ENCODE data around the gene ADAM12.

Gene ADAM12

DNA sequence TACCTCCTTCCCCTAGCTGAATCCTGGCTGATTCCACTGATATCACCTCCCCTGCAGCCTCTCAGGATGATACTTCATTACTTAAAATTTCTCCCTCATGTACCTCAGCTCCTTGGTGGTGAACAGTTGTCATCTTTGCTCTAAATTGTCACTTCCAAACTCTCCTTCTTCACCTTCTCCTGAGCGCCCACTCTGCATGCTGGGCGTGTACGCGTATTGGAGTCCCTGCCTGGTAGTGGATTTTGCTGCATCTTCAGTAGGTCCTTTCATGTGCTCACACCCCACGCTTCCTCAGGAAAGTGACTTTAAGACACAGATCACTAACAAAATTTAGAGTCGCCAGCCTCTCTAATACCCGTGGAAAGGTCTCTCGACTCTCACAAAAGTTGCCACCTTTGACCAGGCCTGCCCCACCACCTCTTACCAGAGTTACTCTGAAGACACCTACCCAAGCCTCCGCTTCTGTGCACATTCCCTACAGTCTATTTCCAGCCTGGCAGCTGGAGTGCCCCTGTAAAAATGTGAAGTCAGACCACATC lies 255.1 kb downstream of the ADAM12 start:
- no peak for DNase-seq

DNA sequence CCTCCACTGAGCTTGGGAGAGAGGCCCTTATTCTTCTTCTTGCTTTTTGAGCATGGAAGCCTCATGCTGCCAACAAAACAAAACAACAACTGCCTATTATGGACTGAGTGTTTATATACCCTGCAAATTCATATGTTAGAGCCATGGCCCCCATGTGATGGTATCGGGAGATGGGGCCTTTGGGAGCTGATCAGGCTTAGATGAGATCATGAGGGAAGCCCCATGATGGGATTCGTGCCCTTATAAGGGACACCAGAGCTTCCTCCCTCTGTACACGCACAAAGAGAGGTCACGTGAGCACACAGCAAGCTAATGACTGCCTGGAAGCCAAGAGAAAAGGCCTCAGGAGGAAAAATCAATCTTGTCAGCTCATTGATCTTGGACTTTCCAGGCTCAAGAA lies 256.9 kb downstream of the ADAM12 start:
- DNase-seq, result no peak

DNA sequence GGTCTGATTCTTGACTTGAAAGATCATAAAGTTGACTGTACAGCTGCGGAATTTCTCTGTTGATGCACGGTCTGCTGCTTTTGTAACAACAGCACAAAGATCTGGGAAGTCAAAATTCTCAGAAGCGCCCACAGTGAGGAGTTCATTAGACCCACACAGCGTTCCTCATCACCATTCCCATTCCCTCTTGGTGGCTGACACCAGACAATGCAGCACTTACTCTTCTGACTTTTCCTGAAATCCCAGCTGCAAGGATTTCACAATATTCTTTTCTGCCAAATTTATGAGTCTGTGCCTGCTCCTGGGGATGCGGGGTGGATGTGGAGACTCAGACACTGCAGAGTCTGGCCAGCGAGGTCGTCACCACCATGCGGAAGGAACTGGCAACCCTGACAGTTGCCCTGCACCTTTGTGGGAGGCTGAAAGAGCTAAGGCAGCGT lies 258.0 kb downstream of the ADAM12 start:
- no peak for DNase-seq

DNA sequence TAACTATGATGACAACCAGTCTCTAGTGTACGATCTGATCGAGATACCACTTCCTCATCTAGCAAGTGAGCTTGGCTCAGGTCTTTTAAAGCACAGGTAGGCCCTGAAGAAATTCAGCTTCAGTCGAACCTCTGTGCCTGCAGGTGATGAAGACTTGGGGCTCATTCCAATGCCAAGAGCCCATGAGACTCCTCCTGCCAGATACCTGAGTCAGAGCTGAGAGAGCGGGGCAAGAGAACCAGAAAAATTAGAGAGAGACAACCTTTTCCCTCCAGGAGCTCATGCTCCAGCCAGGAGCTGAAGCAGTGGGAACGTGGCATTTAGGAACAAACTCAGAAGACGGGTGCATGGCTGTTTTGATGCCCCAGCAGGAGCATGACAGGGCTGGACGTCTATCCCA lies 259.3 kb downstream of the ADAM12 start:
- DNase-seq, result no peak

DNA sequence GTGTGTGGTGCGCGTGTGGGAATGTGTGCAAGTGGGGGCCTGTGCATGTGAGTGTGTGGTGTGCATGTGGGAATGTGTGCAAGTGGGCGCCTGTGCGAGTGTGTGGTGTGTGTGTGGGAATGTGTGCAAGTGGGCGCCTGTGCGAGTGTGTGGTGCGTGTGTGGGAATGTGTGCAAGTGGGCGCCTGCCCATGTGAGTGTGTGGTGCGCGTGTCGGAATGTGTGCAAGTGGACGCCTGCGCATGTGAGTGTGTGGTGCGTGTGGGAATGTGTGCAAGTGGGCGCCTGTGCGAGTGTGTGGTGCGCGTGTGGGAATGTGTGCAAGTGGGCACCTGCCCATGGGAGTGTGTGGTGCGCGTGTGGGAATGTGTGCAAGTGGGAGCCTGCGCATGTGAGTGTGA lies 259.7 kb downstream of the ADAM12 start:
- DNase-seq, result no peak

DNA sequence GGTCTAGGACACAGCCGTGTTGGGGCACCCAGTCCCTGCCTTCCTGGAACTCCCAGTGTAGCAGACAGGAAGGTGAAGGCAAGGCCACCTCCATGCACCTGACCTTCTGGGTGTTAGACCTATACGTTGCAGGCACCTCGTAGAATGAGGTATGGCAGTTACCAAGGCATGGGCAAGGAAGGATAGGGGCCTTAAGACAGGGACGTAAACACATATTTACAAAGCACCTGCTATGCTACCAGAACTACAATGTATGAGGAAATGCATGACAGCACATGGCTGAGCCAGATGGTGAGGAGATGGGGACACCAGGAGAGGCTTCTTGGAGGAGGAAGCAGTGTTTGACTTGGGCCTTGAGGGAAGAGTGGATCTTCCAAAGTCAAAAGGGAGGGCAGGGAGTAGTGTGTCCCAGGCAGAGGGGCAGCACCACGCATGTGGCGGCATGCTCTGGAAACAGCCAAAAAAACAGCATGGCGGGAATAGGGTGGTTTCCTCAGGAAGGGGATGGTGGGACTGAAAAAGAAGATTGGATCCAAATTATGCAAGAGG lies 260.7 kb downstream of the ADAM12 start:
- no peak for DNase-seq

DNA sequence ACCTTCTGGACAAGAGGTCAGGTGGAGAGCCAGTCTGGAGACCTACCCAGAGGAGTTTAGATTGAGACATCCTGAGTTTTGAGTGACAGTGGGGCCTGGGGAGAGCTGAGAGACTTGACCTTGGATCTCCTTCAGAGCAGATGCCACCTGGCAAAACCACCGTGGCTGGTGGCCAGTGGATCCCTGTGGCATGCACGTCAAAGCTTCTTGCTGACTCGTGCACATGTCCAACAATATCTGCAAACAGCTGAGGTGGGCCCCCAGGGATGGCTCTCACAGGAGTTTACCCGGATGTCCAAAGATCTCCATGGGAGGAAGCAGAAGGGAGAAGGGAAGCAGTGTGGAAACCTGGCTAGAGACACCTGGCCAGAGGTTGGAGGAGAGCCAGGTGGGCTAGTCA lies 261.4 kb downstream of the ADAM12 start:
- DNase-seq, result no peak

DNA sequence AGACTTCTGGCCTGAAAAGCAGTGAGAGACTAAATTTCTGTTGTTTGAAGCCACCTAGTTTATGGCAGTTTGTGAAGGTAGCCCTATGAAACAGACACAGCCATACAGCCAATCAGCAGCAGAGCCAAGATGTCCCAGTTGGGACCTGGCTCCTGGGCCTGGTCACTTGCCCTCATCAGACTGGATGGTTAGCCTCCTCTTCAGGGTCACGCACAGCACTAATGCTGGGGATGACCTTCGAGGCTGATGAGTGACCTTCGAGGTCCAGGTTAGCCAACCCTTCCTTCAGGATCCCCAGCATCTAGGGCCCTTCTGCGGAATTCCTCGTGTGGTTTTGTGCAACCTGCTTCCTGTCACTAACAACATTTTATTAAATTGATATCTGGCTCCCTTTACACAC lies 262.3 kb downstream of the ADAM12 start:
- no peak for DNase-seq

DNA sequence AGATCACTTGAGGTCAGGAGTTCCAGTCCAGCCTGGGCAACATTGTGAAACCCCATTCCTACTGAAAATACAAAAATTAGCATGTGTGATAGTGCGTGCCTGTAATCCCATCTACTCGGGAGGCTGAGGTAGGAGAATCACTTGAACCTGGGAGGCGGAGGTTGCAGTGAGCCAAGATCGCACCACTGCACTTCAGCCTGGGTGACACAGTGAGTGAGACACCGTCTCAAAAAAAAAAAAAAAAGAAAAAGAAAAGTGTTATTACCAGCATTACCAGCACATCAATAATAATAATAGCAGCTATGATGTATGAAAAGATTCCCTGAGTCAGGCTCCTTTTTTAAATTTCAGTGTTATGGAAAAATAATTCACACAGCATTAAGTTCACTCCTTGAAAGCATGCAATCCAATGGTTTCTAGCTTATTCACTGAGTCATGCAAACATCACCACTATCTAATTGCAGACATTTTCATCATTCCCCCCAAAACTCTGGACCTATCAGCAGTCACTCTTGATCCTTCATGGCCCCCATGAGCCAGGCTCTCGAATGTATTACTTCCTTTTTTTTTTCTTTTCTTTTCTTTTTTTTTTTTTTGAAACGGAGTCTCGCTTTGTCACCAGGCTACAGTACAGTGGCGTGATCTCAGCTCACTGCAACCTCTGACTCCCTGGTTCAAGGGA lies 263.5 kb downstream of the ADAM12 start:
- no peak for DNase-seq

DNA sequence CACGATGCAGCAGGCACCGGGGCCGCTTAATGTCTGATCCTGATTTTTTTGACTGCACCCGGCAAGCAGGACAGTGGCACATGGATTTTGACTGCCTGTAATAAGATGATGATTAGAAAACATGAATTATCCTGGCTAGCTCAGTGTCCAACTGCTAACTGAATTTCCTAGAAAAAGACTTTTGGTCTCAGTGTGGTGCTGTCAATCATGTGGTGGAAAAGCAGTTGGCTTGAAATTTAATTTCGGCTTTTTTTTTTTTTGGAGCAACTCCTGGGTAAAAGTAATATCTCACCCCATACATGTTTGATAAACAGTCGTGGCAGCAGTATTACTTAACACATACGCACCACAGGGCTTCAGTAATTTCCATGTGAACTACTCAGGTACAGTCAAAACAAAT lies 264.2 kb downstream of the ADAM12 start:
- no peak for DNase-seq

DNA sequence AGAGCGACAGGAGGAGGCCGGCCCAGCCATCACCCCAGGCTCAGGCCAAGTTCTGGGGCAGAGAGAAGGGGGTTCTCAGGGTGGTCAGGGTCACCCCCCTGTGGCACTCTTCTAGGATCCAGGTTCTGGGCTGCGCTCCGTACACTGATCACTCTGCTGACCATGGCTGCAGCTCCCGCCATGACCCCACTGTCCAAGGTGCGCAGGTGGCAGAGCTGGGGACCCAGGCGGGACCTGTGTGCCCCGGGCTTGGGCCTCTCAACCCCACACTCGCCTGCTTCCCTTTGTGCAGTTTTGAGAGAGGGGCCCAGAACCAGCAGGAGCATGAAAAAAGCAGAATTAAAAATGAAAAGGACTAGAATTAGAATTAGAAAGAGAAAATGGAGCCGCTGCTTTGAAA lies 264.8 kb downstream of the ADAM12 start:
- no peak for DNase-seq

DNA sequence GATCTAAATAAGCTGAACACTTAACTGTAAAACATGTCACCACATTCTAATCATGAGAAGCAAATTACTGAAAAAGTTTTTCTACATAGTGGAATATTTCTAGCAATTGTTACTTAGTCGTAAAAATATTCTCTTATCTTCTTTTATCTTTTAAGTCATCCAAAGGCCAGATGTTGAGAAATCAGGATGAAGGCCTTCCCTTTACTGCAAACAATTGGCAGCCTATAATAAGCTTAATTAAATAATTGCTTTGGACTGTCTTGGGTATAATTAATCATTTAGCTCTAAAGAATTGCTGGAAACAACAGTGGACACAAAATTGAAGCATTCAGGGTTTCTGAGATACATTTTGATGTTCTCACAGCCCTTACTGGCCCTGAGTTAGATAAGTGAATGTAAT lies 265.4 kb downstream of the ADAM12 start:
- no peak for DNase-seq

DNA sequence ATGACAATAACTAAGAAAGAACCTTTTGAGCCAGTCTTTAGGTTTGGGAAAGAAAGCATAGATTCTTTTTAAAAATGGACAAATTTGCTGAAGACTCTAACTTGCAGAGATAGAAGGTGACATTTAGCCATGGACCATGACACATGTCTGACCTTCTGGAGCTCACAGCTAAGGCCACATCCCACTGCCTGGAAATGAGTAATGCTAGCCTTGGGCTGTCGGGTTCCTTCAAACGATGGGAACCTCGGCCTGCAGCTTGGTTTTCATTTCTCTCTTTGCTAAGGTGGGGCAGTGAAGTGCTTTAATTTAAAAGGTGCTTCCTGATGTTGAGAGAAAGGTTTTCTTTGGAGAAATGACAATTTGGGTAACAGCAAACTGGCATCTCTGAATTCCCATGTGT lies 268.7 kb downstream of the ADAM12 start:
- DNase-seq, result no peak

DNA sequence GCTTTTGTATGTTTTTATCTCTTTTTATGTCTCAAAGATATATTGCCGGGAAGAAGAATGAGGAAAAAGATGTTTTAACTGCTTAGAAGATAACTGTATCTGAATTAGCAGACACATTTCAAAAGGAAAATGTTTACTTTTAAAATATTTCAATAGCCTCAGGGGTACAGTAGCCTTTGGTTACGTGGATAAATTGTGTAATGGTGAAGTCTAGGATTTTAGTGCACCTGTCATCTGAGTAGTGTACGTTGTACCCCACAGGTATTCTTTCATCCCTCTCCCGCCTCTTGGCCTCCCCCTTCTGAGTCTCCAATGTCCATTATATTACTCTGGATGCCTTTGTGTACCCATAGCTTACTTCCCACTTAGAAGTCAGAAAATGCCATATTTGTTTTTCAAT lies 269.8 kb downstream of the ADAM12 start:
- DNase-seq, result no peak

DNA sequence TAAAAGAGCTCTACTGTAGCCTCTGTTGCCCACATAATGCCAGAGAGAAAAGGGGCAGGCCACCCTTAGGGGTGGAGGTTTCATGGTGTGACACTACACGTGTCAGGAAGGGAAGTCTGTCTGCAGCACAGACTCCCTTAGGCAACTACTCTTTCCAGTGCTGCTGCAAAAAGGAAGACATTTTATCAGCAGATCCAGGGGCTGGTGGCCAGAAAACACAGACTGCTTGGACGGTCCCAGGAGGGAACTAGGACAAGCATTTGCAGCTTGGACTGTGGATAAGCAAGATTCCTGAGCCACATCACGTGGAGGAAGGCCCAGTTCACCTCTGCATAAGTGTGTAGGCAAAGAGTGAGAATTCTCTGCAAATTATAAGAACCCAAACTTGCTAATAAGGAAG lies 271.1 kb downstream of the ADAM12 start:
- DNase-seq, result no peak

DNA sequence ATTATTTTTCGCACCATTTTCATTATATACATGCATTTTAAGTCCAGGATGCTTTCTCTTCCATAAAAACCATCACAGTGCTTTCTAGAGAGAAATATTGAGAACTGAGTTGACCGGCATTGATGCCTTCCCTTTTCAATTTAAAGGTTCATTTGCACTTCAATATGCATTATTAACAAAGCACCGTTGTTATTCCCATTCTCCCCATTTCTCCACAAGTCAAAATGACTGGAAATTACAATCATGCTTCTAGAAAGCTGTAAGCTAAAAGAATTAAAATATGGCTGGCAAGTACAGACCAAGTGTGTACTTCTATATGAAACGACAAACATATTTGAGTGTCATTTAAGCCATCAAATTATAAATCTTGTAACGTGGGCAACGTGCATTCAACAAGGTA lies 272.4 kb downstream of the ADAM12 start:
- DNase-seq, result no peak

DNA sequence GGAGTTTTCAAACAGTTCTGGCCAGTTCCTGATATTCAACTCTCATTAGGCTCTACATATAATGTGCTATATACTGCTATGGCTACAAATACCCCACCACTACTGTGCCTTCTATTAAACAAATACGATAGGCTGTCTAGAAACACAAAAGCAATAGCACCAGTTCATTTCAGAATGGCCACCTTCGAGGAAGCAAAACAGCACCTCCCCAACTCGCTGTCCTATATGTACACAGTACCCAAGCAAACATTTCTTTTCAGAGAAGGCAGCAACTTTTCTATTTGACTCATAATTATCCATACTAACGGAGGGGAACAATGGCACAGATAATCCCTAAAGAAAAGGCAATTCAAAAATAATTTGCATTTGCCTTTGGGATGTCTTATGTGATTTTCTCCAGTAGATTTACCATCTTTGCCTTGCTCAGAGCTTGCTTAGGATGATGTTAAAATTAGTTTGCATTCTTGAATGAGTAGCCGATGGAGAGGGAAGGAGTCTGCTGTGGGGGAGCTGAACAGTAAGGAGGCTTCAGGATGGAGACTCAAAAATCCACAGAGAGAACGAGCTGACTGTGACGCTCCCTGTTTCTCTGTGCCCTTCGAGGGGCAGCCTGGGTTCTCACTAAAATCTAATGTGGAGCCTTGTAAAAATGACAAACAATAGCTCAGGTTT lies 273.3 kb downstream of the ADAM12 start:
- no peak for DNase-seq

DNA sequence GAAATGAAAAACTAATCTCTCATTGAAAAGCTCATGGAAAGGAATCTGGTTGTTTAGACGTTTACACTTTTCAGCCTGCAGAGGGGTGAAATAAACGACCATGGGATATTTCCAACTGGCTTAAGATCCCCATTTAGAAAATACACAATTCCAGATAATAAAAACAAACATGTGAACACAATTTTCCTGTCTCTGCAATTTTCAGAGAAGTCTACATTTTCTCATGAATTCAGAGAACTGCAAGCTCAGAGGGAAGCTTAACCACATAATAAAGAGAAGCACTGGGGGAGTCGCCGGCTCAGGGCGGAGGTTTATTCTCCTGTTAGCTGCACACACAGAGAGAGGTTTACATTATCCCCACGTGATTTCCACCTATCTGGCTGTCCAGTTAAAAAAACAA lies 276.8 kb downstream of the ADAM12 start:
- DNase-seq, result no peak

DNA sequence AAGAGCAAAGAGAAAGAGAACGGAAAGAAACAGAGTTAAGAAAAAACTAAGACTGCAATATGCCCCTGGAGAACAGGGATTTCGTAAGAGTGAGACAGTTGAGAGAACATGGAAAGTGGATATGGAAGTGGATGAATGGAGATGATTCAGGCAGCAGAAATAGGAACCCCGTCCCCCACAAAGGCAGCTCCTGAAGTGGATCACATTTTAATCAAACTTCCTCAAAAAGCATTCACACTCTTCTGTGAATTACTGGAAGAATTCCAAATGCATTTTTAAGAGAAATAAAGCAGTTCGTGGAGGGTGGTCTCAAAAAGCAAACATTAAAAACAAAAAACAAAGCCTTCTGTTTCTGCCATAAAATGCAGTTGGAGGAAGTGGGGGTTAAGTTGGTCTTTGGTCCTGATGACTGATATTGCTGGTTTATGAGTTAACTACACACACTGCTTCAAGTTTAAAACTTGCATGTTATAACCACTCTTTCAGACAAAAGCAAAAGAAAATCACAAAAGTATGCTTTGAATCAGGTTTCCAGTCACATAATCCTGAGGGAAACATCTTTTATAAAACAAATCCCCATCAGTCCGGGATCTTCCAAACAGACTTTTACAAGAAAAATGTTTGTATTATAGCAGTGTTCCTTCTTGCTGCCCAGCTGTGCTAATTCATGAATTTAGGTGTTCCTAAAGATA lies 277.6 kb downstream of the ADAM12 start:
- DNase-seq, result no peak

DNA sequence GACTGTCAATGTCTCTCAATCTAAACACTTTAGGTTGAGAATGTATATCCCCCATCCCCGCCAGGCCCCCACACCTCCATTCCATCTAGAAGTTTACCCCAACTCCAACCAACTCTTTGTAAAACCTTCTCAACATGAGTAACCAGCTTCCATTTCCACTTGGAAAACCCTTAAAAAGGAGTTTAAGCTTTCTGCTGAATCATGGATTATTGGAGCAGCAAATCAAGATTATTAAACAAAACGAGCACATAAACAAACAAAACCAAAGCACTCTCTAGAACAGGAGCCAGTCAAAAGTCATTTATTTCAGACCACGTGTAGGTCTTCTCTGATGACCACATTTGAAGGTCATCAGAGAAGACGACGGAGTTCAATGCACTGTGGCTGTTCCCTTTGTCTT lies 278.4 kb downstream of the ADAM12 start:
- DNase-seq, result no peak

DNA sequence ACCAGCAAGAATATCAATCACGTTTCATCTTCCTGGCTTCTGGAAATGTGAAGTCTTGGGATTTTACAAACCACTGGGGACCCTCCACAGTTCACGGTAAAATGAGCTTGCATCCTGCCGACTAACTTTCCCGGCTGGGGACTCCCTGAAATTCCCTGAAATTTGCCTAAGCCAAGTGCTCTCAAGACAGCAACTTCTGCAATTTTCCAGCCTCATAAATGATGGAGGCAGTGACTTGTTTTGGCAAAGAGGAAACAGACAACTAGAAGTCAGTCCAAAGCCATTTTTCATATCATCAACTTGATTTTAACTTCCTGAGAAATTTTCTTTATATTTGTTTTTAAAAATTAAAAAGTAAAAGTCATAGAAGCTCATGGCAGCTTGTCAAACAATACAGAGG lies 279.6 kb downstream of the ADAM12 start:
- DNase-seq, result no peak

DNA sequence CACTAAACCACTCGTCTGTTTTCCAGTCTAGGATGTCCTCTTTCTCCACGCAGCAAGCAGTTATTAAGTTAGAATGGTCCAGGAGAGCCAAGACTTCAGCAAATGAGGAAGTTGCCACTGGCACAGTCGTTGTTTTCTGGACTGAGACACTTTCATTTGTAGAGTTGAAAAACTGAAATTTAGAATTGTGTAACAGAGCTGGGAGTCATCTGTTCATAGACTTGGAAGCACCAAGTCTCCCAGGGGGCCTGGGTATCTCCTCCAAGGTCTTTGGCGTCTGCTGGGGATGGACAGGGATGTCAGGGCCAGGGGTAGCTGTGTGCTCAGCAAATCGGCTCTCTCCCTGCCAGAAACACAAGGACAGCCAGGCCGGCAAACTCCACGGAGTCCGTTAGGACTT lies 283.5 kb downstream of the ADAM12 start:
- DNase-seq, result no peak

DNA sequence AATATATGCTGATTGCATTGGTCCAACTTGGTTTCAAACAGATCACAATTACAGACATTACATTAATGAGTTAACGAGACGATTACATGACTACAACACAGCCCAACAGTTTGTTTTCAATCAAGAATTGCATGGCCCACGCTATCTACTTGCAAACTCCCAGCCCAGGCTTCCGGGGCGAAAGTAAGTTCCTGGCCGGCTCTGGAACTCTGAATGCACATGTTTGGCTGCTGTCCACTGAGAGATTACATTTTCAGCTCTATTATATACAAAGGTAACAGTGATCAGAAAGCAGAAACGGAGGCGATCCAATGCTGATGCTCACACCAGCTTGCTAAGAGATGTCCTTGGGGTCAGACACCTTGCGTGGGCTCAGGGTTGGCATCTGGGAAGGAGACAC lies 285.6 kb downstream of the ADAM12 start:
- no peak for DNase-seq

DNA sequence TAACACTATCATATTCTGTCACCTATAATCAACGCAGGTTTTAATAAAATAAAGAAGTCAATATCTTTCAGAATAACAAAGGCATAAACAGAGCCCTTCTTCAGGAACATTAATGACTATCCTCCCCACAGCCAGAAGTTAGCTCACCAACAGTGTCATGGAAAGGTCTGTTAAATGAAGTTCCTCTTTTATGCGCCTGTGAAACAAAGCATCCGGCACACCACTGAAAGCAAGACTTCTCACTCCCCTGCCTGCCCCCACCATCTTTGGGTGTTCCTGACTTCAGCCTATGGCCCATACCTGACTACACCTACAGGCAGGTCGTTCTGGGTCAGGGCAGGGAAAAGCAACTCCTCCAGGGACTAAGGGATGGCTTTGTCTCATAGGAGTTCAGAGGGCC lies 286.5 kb downstream of the ADAM12 start:
- DNase-seq, result no peak
